ENCODE measurements around the gene ZBTB40. TPM values are rescaled to one million over a fixed set of nuclear protein-coding genes. Genes with fewer than 3 reads are reported as not detected.

ZBTB40 gene
- total RNA-seq, 2 experiments from 2014 or later: 14.0 to 14.3 TPM

GRCh38 chr1:22553991-22554522 lies 102.4 kb downstream of the ZBTB40 start:
- no peaks in the 10 kb centered on the region for H3K36me3 Mint-ChIP-seq (ENCODE audit: low read depth)
- H3K4me1 Mint-ChIP-seq (ENCODE audit: low read depth): no peaks in the 10 kb centered on the region
- TF ChIP-seq CTCF (IDR thresholded peaks at IDR 0.05): no peak
- no peak overlapping the region for H3K4me3 Mint-ChIP-seq
- no peak for ATAC-seq
- intact Hi-C loops (cut with micrococcal nuclease): no loop called here
- no peaks in the 10 kb centered on the region for H3K9me3 Mint-ChIP-seq
- ChIA-PET POLR2A (interaction anchor here (0.6 kb wide), 1 partner anchor 476 kb away, joined by 3 read pairs; no protein-coding TSS in a partner anchor), CTCF (no interaction called here)
- peaks cover 49% of the 10 kb centered on the region for H3K27me3 Mint-ChIP-seq
- no peak for DNase-seq
- H3K27ac Mint-ChIP-seq: no peak overlapping the region

DNA sequence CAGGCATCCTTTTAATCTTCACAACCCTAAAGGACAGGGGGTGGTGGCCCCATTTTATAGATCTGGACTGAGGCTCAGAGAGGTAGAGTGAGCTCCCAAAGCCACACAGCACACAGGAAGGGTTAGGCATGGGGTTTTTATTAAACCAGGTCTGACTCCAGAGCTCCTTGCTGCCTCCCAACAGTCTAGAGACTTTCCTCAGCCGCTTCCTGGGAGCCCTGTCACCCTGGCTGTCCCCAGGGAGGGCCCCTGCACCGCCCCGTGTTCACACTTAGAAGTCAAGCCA lies 103.7 kb downstream of the ZBTB40 start:
- no peak overlapping the region for H3K4me3 Mint-ChIP-seq
- no peaks in the 10 kb centered on the region for H3K4me1 Mint-ChIP-seq (ENCODE audit: low read depth)
- CTCF ChIA-PET: no interaction called here
- ATAC-seq (no peak), DNase-seq (no peak)
- H3K36me3 Mint-ChIP-seq (ENCODE audit: low read depth): no peaks in the 10 kb centered on the region
- POLR2A ChIA-PET: no interaction called here
- peaks cover 48% of the 10 kb centered on the region for H3K27me3 Mint-ChIP-seq
- TF ChIP-seq CTCF (IDR thresholded peaks at IDR 0.05): no peak
- intact Hi-C loops (cut with micrococcal nuclease): no loop called here
- H3K9me3 Mint-ChIP-seq: no peaks in the 10 kb centered on the region
- no peak overlapping the region for H3K27ac Mint-ChIP-seq

DNA sequence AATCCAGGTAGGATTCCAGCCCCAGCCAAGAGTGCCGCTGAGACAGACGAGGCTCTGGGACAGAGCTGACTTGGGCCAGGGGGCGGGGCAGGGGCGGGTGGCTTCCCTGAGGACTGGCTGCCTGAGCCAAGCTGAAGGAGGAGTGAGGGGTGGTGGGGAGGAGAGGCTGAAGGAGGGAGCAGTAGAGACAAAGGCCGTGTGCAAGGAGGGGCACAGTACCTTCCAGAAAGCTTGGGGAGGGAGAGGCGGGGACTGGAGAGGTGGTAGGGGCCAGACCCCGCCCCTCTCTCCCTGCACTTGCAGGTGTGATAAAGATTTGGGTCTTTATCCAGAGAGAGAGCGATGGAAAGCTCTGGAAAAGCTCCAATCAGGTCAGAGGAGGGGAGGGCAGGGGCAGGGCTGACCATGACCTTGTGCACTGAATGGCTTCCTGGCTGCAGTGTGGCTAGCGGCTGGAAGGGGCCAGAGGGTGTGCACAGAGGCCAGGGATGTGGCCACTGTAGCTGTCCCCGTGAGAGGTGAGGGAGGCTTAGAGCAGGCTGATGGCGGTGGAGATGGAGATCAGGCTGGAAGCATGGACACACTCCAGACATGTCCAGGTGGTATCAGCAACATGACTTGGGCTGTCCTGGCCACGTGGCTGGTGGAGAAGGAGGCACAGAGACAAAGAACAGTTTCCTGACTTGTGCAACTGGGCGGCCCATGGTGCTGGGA lies 104.9 kb downstream of the ZBTB40 start:
- Mint-ChIP-seq H3K27me3 (peaks cover 53% of the 10 kb centered on the region), H3K27ac (no peak overlapping the region), H3K36me3 (ENCODE audit: low read depth) (no peaks in the 10 kb centered on the region), H3K9me3 (no peaks in the 10 kb centered on the region), H3K4me3 (no peak overlapping the region), H3K4me1 (ENCODE audit: low read depth) (no peaks in the 10 kb centered on the region)
- CTCF ChIA-PET: no interaction called here
- intact Hi-C loops (cut with micrococcal nuclease): no loop called here
- no peak for TF ChIP-seq CTCF (IDR thresholded peaks at IDR 0.05)
- DNase-seq (no peak), ATAC-seq (no peak)
- POLR2A ChIA-PET: no interaction called here

DNA sequence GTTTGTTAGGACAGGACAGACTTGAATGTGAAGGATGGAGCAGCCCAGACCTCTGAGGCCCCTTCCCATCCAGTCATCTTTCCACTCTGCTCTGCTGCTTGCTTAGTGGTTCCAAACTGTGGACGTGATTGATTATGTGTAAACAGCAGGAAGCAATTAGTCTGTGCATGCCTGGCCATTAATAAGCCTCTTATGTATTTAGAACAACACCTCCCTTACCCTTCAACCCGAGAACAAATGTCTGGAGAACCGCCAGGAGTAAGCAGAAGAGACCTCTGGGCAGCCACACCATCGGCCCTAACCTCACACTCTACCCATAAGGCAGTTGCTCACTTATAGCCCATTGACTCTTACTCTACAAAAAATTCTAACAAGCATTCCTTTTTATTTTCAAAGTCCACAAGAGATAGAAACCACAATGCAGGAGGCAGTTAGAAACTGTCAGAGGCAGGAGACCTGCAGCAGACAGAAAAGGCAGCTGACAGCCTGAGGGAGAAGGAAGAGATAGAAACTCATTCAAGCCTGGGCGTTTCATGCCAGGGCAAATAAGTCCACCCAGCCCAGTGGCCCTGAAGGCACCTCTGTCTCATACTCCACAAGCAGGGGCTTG lies 105.8 kb downstream of the ZBTB40 start:
- intact Hi-C loops (cut with micrococcal nuclease): no loop called here
- ATAC-seq: no peak
- H3K27ac Mint-ChIP-seq: no peak overlapping the region
- H3K4me3 Mint-ChIP-seq: no peak overlapping the region
- peaks cover 59% of the 10 kb centered on the region for H3K27me3 Mint-ChIP-seq
- no peaks in the 10 kb centered on the region for H3K36me3 Mint-ChIP-seq (ENCODE audit: low read depth)
- CTCF ChIA-PET: no interaction called here
- TF ChIP-seq CTCF (IDR thresholded peaks at IDR 0.05): no peak
- H3K4me1 Mint-ChIP-seq (ENCODE audit: low read depth): no peaks in the 10 kb centered on the region
- POLR2A ChIA-PET: no interaction called here
- DNase-seq: no peak
- H3K9me3 Mint-ChIP-seq: no peaks in the 10 kb centered on the region
